AG08395 (cell line): ENCODE results near the gene STX8.

Experiments
- DNase-seq: peaks from one replicate; pipeline ENCODE4 v3.0.0; 2012; ENCODE audit warnings: mixed read lengths, low spot score

STX8 gene

GRCh38 chr17:9554715-9555114 lies 20.9 kb downstream of the STX8 start:
- DNase-seq = peak; percentile 39

GRCh38 chr17:9553596-9553995 lies 22.0 kb downstream of the STX8 start:
- DNase-seq = no peak

GRCh38 chr17:9553181-9553580 lies 22.4 kb downstream of the STX8 start:
- no peak for DNase-seq

- no peak for DNase-seq
Observed at GRCh38 chr17:9549215-9549614, 26.4 kb downstream of the STX8 start.

- DNase-seq = no peak
Observed at GRCh38 chr17:9544221-9544620, 31.4 kb downstream of the STX8 start.

GRCh38 chr17:9541718-9542117 lies 33.9 kb downstream of the STX8 start:
- DNase-seq = no peak

GRCh38 chr17:9538626-9539025 lies 37.0 kb downstream of the STX8 start:
- no peak for DNase-seq

GRCh38 chr17:9537177-9537776 lies 38.3 kb downstream of the STX8 start:
- DNase-seq = no peak

GRCh38 chr17:9536061-9536460 lies 39.6 kb downstream of the STX8 start:
- DNase-seq = no peak

GRCh38 chr17:9533441-9533840 lies 42.2 kb downstream of the STX8 start:
- DNase-seq = no peak

- DNase-seq = no peak
Observed at GRCh38 chr17:9532715-9533114, 42.9 kb downstream of the STX8 start.

GRCh38 chr17:9531034-9531433 lies 44.6 kb downstream of the STX8 start:
- no peak for DNase-seq

- DNase-seq = peak; percentile 66
Observed at GRCh38 chr17:9529033-9529700, 46.5 kb downstream of the STX8 start.

GRCh38 chr17:9527788-9528187 lies 47.8 kb downstream of the STX8 start:
- no peak for DNase-seq

- peak; percentile 65 for DNase-seq
Observed at GRCh38 chr17:9522074-9522473, 53.5 kb downstream of the STX8 start.

GRCh38 chr17:9521062-9521461 lies 54.6 kb downstream of the STX8 start:
- no peak for DNase-seq

GRCh38 chr17:9520649-9521048 lies 55.0 kb downstream of the STX8 start:
- no peak for DNase-seq

- no peak for DNase-seq
Observed at GRCh38 chr17:9519583-9520272, 55.9 kb downstream of the STX8 start.

- DNase-seq = no peak
Observed at GRCh38 chr17:9517396-9517795, 58.2 kb downstream of the STX8 start.

- DNase-seq = no peak
Observed at GRCh38 chr17:9513266-9513665, 62.4 kb downstream of the STX8 start.

- DNase-seq = no peak
Observed at GRCh38 chr17:9512323-9513168, 63.1 kb downstream of the STX8 start.

GRCh38 chr17:9509236-9509816 lies 66.3 kb downstream of the STX8 start:
- DNase-seq = no peak
